C4-2B (cell line): Measurements from ENCODE around the gene PLPPR3.

Experiments used
- CTCF ChIP-seq: fragments of 450-650 bp; conservative IDR thresholded peaks from 2 replicates; pipeline ENCODE4 v1.5.1; 2017; ENCODE audit warnings: mild to moderate bottlenecking
- ZFX ChIP-seq: fragments of 450-650 bp; IDR thresholded peaks from 2 replicates; pipeline ENCODE4 v1.6.1; 2017

- TF ChIP-seq CTCF (no peak), ZFX (no peak)
Measured at GRCh38 chr19:791567-792305, 30.0 kb downstream of the PLPPR3 start.
